NCI-H69 (cell line): Measurements from ENCODE around the gene LMF2.
"Not testable (repeated sequence)": the region's sequence is repeated elsewhere in the genome, so short reads cannot be mapped to it uniquely, and the experiment has no call there.

Source experiments
- DNase-seq: peaks from one replicate; lab custom pipeline; 2025; lab: John Stamatoyannopoulos, UW

LMF2 gene

DNA sequence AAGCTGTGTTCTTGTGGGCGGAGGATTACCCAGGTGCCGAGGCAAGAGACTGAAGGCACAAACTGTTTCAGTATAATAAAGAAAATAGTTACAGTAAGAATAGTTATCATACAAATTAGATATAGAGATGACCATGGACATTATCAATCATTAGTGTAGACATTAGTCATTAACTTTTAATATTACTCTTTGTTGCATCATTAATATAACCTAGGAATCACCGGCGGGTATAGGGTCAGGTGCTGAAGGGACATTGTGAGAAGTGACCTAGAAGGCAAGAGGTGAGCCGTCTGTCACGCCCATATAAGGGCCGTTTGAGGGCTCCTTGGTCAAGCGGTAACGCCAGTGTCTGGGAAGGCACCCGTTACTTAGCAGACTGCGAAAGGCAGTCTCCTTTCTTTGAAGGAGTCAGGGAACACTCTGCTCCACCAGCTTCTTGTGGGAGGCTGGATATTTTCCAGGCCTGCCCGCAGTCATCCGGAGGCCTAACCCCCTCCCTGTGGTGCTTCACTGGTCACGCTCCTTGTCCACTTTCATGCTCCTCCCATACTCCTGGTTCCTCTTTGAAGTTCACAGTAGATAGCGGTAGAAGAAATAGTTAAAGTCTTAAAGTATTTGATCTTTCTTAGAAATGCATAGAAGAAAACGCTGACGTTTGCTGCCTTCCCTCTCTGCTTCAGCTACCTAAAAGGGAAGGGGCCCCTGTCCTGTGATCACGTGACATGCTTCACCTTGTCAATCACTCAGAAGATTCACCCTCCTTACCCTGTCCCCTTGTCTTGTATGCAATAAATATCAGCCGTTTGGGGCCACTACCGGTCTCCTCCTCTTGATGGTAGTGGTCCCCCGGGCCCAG lies 26.6 kb upstream of the LMF2 start:
- not testable (repeated sequence) for DNase-seq

DNA sequence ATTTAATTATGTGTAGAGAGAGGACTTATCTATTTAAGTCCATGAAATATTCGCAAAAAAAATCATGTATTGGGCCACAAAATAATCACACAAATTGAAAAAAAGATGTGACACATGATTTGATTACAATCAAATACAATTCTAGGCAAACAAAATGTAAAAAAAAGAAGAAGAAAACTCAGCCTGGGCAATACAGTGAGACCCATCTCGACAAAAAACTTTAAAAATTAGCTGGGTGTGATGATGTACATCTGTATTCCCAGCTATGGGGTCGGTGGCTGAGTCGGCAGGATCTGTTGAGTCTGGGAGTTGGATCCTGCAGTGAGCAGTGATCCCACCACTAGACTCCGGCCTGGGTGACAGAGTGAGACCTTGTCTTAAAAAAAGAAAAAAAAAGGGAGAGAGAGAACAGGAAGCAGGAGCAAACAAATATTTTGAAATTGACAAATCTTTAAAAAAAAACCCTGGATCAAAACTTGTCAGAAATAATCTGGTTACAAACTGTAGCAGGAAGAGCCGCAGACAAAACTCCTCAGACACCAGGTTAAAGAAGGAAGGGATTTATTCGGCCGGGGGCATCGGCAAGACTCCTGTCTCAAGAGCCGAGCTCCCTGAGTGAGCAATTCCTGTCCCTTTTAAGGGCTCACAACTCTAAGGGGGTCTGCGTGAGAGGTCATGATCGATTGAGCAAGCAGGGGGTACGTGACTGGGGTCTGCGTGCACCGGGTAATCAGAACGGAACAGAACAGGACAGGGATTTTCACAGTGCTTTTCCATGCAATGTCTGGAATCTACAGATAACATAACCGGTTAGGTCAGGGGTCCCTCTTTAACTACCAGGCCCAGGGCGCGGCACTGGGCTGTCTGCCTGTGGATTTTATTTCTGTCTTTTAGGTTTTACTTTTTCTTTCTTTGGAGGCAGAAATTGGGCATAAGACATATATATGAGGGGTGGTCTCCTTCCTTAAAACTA lies 25.6 kb upstream of the LMF2 start:
- no peak for DNase-seq

DNA sequence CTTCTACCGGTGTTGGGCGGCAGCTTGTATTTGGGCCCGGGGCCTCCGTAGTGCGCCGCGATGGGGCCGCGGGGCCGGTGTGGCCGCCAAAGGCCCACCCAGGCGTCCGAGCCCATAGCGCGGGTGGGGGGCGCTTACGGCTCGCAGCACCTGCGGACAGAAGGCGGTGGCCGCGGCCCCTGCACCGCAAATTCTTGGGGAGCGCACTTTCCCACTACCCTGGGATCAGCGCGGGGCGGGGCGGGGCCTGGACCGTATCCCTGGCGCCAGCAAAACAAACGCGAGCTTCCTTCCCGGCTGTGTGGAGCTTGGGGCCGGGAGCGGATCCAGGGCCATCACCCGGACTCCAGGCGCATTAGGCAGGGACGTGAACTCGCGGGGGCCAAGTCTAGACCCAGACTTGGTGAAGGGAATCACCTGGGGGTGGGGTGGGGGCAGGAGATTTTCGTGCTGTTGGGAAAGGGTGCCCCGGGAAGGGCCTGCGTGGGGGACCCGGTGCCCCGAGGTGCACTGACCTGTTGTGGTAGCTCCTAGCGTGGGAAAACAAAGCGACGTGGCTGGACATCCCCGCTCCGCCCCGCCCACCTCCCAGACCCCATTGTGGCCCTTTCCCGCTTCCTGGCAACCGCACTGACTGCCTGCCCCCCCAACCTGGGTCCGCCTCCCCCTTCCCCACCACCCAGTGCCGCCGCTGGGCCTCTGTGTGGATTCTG lies 24.6 kb upstream of the LMF2 start:
- DNase-seq: peak; percentile 59

DNA sequence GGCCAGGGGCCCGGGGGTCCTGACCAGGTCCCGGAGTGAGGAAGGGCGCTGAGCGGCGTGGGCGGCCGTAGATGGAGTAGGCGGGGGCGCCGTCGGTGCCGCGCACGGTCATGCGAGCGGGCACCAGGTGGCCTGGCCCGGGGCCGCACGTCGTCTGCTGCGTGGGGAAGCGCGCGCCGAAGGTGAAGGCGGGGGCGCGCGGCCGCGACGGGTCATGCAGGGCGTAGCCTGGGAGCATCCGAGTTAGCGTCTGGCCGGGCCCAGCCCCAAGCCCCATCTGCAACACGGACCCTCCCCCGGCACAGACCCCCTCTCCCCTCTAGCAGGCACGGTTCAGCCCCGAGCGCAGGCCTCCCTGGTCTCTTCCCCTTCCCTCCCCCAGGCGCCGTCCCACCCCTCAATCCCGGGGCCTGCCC lies 24.1 kb upstream of the LMF2 start:
- peak; percentile 61 for DNase-seq

DNA sequence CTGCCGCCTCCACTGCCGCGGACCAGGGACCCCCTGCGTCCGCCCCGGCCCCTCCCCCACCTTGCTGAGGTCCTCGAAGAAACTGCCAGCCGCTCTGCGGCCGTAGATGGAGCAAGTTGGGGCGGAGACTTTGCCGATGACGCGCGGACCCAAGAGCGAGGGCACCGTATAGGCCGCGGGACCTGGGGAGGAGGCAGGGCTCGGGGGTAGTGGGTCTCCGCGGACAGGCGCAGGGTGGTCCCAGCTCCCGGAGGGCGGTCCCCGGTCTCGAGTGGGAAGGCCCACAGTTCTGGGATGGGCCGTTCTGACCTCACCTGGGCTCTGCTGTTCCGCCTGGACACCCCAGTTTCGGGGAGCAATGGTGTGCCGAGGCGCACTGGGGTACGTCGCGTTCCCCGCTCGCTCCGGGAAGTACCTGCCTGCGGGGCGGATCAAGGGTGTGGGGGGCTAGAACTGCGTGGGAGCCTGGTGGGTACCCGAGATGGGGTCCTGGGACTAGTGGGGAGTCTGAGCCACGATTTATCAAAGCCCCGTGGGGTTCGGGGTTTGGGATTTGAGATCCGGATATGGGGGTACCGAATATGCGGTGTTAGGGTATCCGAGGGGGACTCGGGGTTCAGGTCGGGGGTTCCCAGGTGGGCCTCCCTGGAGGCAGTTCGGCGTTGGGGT lies 23.5 kb upstream of the LMF2 start:
- peak; percentile 75 for DNase-seq

DNA sequence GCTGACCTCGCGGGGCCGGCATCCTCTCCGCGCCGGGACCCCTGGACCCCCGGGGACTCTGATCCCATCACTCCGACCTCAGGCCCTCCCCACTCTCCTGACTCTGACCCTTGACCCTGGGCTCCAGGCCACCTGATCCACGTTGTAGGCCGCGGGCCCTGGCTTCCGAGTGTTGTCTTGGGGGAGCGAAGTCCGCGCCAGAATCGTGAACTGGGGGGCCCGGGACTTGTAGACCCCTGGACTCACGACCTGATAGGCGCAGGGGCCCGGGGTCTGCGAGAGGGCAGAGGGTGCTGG lies 23.0 kb upstream of the LMF2 start:
- DNase-seq: no peak

DNA sequence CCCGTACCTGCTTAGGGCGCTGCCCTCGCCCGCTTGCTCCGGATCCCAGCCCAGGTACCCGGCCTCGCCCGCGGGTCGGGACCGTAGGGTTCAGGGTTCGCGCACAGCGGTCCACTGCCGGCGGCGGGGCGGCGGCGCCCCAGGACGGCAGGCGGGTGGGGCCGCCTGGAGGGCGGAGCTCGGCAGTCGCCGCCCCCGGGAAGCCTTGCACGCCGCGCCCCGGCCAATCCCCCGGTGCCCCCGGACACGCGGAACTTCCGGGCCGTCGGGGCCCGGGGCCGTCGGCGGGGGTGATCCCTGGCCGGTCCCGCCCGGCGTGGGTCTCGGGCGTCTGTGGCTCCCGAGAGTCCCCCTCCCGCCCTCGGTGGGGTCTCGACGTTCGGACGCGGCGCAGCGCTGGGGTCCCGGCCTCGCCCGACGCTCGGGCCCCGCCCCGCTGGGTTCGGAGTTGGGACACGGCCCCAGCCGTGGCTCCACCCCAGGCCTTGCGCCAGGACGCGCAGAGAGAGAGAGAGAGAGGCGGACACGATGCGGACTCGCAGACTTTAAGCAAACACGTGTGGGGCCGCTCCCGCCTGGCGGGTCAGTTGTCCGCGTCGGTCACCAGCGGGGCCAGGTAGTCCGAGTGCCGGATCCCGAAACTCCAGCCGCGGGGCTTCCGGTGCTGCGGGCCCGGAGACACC lies 22.5 kb upstream of the LMF2 start, which contains the start of gene TYMP:
Gene TYMP, minus strand, starts transcription at position 116 of the 683 bp plus-strand sequence. CDS start 303 bp downstream, outside the sequence.
- peak; percentile 69 for DNase-seq

DNA sequence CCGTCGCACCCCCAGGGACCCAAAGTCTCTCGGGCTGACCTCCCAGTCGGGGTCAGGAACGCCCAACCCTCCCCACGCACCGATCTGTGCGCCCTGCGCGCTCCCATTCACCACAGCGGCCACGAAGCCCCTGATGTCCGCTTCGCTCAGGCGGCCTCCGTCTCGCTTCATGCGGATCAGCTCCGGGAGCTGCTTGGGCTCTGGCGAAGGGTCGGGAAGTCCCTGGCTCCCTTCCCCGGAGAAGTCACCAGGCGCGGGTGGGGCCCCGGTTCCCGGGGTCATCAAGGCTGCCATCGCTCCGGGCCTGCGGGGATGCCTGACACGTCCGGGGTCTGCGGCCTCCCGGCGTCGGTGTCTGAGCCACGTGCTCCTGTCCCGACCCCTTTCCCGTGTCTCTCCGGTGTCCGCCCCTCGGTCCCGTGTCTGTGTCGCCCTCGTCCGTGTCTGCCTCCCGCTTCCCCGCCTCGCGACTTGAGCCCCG lies 22.0 kb upstream of the LMF2 start:
- no peak for DNase-seq

DNA sequence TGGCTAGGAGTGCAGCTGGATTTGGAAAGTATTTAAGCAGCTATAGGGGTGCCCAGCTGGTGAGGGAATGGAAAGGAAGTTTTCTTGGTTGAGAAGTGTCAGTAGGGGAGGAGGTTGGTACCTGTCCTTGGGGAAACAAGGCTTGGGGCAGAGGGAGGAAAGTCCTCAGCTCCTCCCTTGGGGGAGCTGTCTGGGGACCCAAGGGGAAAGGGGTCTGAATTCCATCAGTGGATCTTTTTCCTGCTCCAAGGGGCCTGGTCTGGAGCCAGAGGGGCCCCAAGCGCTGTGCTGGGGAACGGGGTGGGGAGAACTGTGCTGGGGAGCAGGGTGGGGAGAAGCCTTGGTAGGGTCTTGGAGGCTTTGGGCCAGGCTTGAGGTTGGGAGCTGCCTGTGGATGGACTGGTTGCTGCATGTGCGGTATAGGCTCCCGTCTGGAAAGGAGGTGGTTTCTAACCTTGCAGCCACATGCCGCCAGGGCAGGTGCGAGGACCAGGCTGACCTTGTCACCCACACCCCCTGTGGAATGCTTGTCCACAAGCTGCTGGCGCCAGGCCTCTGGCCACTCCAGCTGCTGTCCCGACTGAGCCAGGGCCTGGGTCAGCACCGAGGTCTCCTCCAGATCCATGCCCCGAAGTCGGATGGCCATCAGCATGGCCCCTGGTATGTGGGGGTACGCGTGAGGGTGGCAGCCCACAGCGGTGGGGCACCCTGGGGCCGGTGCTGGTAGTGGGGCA lies 21.3 kb upstream of the LMF2 start:
- DNase-seq: peak; percentile 35

DNA sequence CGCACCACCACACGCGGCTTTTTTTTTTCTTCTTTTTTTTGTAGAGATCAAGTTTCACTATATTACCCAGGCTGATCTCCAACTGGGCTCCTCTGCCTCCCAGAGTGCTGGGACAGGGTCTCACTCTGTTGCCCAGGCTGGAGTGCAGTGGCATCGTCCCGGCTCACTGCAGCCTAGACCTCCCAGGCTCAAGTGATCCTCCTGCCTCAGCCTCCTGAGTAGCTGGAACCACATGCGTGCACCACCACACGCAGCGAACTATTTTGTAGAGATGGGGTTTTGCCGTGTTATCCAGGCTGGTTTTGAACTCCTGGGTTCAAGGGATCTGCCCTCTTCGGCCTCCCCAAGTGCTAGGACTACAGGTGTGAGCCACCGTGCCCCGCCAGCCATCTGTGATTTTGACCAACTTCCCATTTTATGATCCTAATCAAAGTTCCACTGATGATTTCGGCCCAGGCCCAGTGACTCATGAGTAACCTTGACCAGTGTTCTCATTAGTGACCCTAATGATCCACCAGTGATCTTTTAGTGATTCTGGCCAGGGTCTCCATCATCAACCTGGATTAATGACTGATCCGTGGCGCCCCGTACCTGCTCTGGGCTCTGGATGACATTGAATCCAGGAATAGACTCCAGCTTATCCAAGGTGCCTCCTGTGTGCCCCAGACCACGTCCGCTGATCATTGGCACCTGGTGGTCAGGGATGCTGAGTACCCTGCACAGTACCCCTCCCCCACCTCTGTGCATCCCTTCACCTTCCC lies 20.6 kb upstream of the LMF2 start:
- no peak for DNase-seq

DNA sequence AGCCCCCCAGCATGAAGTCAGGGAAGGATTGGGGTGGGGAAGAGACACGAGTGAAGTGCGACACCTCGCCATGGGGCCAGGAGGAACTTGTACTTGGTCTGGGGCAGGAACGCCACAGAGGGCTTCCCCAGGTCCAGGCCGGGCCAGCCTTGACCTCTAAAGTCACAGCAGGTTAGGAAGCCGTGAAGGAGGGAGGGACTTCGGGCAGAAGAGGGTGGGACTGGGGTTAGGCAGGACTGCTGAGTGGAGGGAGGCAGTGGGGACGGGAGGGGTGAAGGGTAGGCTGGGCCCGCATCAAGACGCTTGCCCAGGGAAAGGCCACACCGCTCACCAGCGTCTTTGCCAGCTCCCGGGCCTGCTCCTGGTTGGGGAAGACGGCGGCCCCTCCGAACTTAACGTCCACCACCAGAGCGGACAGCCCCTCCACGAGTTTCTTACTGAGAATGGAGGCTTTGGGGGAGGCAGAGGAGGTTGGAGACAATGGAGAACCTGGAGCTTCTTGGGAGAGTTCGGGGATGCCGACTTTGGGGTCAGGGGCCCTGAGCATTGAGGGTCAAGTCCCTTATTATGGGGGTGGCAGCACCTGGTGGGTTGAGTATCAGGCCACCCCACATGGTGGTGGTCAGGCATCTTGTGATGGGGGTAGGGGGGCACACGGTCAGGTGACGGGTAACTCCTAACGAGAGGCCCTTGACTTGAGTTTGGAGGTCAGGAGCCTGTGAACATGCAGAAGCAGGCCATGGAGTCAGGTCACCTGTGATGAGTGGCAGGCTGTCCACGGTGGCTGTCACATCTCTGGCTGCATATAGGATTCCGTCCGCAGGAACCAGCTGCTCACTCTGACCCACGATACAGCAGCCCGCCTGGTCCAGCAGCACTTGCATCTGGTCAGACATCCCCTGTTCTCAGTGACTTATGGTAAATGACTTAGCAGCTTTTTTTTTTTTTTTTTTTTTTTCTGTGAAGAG lies 19.6 kb upstream of the LMF2 start:
- DNase-seq: no peak

DNA sequence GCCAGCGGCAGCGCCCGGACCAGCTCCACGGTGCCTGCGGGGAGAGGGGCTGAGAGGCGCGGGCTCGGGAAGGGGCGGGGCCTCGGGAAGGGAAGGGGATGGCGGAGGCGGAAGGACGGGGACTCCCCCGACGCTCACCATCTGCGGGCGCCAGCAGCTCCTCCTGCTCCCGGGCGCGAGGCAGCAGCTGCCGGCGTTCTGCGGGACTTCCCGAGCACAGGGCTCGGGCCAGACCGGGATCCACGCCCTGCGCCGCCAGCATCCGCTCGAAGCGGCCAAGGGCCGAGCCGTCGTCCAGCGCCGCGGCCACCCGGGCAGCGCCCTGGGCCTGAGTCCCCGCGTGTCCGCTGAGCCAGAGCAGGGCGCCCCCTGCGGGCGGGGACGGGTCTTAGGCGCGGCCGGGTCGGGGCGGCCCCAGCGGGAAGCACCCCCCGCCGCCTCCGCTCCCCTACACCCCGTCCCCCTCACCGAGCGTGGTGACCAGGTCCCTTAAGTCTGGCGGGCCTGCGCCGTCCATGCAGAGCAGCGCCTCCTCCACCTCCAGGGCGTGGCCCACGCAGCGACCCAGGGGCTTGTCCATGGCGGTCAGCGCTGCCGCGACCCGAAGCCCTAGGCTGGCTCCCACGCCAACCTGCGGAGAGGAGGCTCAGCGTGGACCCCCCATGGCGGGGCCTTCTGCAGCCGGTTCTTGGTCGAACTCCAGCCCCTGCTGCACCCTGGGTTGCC lies 18.8 kb upstream of the LMF2 start:
- peak; percentile 89 for DNase-seq

DNA sequence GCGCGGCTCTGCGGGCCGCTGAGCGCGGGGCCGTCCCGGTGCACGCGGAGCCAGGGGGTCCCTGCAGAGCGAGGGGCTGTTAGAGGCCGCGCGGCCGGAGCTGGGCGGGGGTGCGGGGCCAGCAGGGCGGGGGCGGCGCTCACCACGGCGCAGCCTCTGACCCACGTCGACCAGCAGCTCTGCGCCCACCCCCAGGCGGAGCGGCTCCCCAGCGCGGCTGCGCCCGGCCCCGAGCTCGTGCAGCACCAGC lies 18.3 kb upstream of the LMF2 start:
- no peak for DNase-seq

DNA sequence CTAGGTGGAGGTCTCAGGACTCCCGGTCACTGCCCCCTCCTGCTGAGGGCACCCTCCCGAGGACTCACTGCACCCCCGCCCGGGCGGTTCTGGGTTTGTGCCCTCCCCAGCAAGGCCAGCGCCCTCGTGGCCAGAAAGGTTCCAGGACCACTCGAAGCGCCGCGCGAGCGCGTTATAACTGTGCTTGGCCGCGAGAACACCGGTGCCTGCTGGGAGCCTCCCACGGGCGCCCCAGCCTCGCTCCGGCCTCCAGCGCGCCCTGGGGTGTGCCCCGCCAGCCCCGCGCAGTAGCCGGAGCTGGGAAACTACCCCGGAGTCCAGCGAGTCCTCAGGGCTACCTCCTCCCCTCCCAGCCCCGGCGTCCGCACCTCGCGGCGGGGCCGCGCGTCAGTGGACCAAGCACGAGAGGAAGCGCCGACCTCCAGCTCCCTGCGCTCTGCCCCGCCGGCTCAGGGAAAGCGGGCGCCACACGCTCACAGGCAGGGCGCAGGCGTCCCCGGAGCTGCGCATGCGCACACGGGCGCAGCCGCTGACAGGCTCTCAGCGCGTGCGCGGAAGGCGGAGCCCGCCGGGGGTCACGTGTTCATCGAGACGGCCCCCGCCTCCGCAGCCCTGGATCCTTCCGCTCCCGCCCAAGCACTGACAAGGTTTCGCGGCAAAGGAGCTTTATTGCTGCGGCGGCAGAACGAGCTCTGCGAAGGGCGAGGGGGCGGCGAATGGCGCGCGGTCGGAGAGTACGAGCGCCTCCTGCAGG lies 17.8 kb upstream of the LMF2 start, which contains the start of gene SCO2:
Gene SCO2, minus strand, starts transcription at position 495 of the 754 bp plus-strand sequence. CDS start 1,187 bp downstream, outside the sequence.
- DNase-seq: peak; percentile 99

DNA sequence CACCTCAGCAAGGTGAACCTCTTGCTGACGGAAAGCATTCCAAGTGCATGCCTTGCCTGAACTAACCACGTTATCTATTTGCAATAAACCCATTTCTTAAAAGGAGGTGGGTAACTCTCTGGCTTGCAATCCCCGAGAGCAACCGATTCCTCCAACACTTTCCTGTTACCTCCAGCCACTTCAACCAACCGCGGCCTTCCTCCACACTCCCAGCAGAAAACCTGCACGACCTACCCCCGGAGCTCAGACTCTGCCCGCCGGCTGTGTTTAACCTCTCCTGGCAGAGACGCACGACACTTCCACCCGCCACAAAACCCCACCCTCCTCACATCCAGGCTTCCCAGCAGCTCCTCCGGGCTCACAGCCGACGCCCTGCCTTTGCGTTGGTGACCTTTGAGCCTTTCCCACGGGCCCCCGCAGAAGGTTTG lies 17.2 kb upstream of the LMF2 start:
- DNase-seq: peak; percentile 75

DNA sequence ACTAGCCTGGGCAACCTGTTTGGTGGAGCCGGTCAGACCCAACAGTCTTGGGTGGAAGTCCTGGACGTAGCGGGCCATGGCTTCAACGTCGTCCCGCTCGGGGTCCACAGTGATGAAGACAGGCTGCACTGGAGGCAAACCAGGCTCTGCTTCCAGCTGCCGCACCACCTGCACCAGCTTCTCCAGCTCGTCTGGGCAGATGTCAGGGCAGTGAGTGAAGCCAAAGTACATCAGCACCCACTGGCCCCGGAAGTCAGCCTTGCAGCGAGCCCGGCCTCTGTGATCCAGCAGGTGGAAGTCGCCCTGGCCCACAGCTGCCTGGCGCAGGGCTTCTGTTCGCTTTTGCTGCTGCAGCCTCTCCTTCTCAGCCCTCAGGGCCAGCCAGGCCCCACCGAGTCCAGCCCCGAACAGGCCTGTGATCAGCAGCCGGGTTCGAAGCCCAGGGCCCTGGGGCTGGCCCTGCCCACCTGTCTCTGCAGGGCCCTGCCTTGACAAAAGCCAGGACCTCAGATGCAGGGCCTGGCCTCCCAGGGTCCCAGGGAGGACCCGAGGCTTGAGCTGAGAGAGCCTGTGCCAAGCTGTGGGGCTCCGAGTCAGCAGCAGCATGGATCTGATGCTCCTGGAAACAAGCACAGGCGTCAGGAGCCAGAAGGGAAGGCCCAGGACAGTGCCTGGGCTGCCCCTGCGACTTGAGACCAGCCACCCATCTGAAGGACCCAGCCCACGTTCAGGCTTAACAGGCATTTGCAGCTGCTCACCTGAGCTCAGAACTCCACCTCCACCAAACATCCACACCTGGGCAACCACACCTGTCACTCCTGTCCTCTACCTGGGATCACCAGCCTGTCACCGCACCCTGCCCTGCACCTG lies 16.5 kb upstream of the LMF2 start:
- no peak for DNase-seq
